Anterior cingulate cortex (tissue), 58 donors: ENCODE measurements around the gene TTC3.

Experiments
- DNase-seq, 58 donors: peaks; one replicate each; lab custom pipeline; 2025; lab: John Stamatoyannopoulos, UW

The TTC3 gene

GRCh38 chr21:37184784-37185593, 111.9 kb downstream of the TTC3 start:
- no peak for DNase-seq

DNA sequence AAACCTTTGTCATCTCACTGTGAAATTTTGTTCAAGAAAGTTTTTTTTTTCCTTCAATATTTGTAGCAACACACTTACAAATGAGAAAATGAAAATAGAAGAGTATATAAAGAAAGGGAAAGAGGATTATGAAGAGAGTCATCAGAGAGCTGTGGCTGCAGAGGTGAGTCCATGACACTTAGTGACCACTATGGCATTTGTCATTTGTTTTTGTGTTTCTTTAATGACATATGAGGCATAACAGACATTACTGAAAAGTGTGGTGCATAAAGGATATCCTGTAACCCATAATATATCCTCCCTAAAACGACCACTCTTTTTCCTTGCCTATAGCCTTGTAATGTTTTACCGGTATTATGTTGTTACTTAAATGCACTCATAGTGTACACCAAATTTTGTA, 113.9 kb downstream of the TTC3 start:
- DNase-seq, result no peak

DNA sequence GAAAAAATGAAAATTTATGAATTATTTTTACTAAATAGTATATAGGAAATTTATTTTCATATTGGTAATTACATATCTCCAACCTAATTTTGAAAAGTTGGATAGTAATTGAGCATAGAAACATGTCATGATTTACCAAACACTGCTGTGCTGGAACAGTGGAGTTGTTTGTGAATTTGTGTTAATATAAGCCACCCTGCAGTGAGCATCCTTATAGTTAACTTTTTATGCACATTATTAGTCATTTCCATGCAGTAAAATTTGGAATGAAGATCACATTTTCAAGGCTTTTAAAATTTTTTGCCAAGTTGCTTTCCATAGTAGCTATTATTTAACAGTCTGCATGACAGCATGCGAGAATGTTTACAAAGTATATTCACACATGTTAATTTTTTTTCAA, 115.8 kb downstream of the TTC3 start:
- DNase-seq, result no peak

DNA sequence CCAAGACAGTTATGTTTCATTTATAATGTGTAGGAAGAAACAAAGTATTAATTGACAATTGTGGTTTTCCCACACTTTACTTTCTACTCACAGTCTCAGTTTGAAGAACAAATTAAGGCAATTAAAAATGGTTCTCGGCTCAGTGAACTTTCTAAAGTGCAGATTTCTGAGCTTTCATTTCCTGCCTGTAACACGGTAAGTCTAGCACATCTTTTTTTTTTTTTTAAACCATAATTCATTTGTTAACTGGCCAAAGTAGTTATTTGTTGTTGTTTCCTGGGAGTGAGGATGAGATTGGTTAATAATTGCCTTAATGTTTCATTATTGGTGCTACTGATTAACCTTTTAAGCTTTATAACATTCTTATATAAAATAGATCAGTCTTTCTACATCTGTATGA, 119.0 kb downstream of the TTC3 start:
- no peak for DNase-seq

DNA sequence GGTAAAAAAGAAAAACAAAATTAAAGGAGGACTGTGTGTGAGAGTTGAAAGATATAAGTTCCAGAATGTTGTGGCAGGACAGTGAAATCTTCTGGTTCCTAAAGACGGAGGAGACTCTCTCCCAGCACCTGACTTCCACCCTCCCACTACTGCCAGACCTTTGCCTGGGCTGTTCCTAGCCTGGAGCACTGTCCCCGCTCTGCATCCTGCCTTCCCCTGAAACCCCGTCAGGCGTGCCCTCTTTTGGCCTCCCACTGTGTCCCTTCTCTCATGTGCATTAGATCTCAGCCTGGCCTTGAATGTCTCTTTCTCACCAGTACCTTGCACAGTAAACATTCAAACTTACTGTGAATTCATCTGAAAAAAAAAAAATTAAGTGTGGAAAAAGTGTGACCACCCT, 120.0 kb downstream of the TTC3 start:
- no peak for DNase-seq

- DNase-seq, result no peak
Observed at GRCh38 chr21:37193676-37194075, 120.6 kb downstream of the TTC3 start.

DNA sequence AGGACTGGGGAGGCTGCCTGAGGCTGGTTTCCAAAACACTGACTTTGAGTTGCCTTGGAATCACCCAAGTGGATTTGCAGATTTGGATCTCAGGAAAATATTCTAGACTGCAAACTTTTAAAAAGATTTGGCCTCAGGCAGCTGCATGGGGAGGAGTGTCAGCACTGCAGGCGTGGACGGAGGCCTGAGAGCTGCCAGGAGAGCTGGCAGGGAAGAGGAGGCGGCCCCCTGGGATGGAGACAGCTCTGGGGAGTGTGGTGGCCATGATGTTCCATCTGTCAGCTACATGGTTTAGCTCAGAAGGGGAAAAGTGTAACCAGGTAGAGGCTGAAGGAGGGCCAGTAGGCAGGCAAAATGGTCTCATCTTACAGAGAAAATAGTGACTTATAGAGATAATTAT, 122.0 kb downstream of the TTC3 start:
- peak in 2 of 58 donors; percentile 6 to 13 for DNase-seq

DNA sequence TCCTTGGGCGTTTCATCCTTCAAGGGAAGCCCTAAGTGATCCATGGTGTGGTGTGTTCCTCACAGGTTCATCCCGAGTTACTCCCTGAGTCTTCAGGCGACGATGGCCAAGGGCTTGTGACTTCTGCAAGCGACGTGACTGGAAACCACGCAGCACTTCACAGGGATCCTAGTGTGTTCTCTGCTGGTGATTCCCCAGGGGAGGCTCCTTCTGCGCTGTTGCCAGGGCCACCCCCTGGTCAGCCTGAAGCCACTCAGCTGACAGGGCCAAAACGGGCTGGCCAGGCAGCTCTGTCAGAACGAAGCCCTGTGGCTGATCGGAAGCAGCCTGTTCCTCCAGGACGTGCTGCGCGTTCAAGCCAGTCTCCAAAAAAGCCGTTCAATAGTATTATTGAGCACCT, 122.6 kb downstream of the TTC3 start:
- no peak for DNase-seq

GRCh38 chr21:37196847-37197246, 123.8 kb downstream of the TTC3 start:
- no peak for DNase-seq

GRCh38 chr21:37197746-37198145, 124.7 kb downstream of the TTC3 start:
- DNase-seq, result no peak

GRCh38 chr21:37199057-37199924, 126.2 kb downstream of the TTC3 start:
- peak in 1 of 58 donors; percentile 28 for DNase-seq

GRCh38 chr21:37200641-37201480, 127.8 kb downstream of the TTC3 start:
- DNase-seq, result no peak

GRCh38 chr21:37202221-37203110, 129.4 kb downstream of the TTC3 start:
- no peak for DNase-seq

DNA sequence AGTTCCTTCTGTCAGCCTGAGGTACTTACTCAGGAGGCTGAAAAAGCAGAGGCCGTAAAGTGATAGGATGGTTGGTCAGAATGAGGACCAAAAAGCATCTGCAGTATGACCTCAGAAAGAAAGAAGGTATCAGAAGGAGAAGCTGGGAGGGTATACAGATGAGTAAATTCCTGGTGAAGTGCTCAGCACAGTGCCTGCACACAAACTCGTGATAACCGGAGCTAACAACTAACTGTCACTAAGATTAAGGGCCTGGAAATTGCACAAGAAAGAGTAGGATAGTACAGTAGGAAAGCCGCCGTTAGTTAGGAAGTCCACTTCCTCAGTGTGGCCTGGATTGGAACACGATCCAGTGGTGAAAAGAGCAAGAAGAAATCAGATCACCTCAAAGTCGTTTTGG, 131.5 kb downstream of the TTC3 start:
- DNase-seq, result no peak

DNA sequence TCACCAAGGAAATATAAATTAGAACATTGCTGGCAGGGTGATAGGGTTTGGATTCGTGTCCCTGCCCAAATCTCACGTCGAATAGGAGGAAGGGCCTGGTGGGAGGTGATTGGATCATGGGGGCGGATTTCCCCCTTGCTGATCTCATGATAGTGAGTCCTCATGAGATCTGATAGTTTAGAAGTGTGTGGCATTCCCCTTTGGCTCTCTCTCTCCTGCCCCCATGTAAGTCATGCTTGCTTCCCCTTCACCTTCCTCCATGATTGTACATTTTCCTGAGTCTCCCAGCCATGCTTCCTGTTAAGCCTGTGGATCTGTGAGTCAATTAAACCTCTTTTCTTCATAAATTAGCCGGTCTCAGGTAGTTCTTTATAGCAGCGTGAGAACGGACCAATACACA, 133.4 kb downstream of the TTC3 start:
- DNase-seq, result no peak

DNA sequence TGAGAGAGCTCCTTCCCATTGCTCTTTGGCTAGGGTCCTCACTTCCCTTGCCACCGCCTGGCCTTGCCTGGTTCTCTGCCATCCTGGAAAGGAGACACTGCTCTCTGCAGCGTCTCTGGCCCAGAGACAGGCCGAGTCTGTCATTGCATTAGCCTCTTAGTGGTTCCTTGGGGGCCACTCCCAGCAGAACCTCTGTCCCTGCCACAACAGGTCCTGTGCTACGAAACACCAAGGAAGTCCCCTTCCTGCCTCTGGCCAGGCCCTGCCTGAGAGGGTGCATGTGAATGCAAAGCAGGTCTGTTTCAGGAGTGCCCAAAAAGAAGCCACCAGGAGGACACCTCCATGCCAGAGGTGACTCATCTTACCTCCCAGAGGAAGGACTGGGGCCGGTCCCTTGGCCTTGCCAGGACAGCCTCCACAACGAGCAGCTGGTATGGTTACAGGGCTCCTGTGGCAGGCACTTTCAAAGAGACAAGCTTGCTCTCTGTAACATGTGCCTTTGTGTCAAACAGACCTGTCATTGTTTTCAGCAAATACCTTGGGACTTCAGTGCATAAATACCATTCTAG, 134.5 kb downstream of the TTC3 start:
- DNase-seq, result peak in 27 of 58 donors; percentile 11 to 74 (median 38)

GRCh38 chr21:37208056-37208721, 135.1 kb downstream of the TTC3 start:
- DNase-seq, result peak in 56 of 58 donors; percentile 9 to 95 (median 76)

DNA sequence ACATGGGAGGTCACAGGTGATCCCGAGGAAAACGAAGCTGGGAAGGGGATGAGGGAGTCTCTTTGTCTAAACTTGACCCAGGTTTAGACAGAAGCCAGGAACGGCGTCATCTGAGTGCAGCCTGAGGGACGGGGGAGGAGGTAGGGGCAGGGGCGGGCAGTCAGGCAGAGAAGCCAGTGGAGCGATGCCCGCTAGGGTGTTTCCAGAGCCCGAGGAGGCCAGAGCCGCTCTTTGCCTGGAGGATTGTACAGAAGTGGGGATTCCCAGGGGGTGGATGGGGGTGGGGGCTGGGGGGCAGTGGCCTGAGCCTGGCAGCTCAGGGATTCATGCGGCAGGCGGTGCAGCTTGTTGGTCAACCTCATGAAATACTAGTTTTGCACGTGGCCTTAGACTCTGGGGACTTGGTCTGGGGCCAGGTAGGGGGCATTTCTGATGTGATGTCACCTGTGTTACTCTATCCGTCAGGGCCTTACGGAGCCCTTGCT, 135.7 kb downstream of the TTC3 start:
- DNase-seq, result peak in 14 of 58 donors; percentile 6 to 52 (median 27)

DNA sequence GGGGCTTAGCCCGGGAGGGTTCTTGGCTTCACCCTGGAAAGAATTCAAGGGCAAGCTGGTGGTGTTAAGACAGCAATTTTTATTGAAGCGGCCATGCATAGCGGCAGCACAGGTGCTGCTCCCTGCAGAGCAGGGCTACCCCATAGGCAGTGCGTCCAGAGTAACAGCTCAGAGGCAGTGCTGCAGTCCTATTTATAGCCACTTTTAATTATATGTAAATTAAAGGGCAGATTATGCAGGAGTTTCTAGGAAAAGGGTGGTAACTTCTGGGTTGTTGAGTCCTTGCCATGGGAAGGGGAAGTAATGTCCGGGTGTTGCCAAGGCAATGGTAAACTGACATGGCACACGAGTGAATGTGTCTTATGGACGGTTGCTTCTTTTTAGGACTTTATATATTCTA, 137.1 kb downstream of the TTC3 start:
- DNase-seq, result no peak
